GM18511 (cell line): ENCODE results near the gene SRGAP3.

Experiments used
- ATAC-seq: cut with Tn5 transposase; IDR thresholded peaks from one replicate; pipeline ENCODE4 v1.9.1; 2021; ENCODE audit warnings: mild to moderate bottlenecking, moderate library complexity; ENCODE audit not compliant: unreplicated experiment

SRGAP3 gene

GRCh38 chr3:9254764-9255163, 5.3 kb upstream of the SRGAP3 start:
- ATAC-seq: no peak

GRCh38 chr3:9253327-9253726, 3.9 kb upstream of the SRGAP3 start:
- ATAC-seq: no peak

GRCh38 chr3:9251055-9251786, 1.8 kb upstream of the SRGAP3 start:
- no peak for ATAC-seq

DNA sequence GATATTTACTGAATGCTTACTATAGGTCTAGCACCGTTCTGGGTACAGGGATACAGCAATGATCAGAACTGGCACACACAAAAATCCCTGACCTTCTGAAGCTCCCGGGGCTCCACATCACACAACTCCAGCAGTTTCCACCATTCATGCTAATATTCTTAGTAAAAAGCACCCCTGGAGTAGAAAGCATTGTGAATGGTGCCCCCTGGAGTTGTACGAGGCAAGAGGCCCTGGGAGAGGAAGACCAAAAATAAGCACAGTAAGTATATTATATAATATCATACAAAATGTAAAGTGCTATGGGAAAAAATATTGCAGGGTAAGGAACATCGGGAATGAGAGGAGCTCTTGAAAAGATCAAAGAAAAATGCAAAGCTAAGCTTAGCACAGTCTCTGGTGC, 790 bp upstream of the SRGAP3 start:
- ATAC-seq: no peak

- no peak for ATAC-seq
Observed at GRCh38 chr3:9248522-9249271, 749 bp downstream of the SRGAP3 start.

DNA sequence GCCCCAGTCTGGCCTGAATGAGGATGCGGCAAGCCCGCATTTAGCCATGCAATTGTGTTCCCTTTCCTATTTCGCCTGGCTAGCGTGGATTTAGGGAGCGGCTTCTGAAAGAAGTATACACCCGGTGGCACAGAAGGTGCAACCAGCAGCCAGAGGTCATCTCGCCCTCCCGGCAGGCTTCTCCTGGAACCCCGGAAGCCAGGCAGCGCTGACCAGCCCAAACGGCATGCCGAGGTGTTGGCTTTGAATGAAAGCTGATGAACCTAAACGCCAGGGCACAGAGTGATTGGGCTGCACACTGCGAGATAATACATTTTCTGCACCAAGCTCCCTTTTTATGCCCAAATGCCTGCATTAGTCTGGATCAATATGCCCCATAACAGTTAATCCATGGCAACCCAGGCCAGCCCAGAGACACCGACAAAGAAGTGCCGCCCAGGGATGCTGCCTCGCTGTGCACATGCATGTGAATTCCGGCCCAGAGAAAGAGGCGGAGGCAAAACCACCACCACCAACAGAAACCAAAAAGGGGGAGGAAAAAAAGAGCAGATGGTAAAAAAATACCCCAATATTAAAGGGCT, 1.4 kb downstream of the SRGAP3 start:
- ATAC-seq: no peak

DNA sequence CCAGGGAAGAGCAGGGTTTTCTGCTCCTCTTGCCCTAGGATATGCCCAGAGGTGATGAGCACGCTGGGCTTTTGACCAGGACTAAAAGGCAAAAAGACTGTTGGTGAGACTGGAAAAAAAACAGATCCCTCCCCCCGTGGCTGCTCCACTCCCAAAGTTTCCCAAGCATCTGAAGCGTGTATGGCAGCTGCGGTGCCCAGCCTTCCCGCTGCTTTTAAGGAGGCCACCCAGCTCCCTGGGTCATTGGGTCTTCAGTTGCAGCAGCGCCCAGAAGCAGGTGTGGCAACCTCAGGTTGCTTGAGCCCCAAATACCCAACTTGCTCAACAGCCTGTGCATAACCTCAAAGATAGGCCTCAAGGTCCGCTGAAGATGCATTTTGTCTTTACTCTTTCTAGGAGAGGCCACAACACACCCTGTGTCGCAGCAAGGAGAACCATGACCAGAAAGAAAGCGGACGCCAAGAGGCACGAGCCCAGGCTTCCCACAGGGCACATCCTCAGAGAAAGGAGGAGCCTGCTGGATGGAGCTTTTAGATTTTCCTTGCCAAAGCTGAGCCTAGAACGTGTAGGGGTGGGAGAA, 2.0 kb downstream of the SRGAP3 start:
- ATAC-seq: no peak

- ATAC-seq: no peak
Observed at GRCh38 chr3:9246189-9246588, 3.3 kb downstream of the SRGAP3 start.

- ATAC-seq: no peak
Observed at GRCh38 chr3:9244495-9245183, 4.8 kb downstream of the SRGAP3 start.

DNA sequence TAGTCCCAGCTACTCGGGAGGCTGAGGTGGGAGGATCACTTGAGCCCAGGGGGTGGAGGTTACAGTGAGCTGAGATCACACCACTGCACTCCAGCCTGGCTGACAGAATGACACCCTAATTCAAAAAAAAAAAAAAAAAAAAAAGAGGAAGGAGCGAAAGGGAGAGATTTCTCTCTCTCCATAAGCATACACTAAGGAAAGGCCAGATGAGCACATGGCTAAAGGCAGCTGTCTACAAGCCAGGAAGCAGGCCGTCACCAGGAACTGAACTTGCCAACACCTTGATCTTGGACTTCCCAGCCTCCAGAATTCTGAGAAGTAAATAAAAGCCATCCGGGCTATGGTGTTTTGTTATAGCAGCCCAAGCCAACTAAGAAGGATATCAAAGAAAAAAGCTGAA, 7.5 kb downstream of the SRGAP3 start:
- ATAC-seq: no peak

GRCh38 chr3:9239680-9240079, 9.8 kb downstream of the SRGAP3 start:
- ATAC-seq: no peak

DNA sequence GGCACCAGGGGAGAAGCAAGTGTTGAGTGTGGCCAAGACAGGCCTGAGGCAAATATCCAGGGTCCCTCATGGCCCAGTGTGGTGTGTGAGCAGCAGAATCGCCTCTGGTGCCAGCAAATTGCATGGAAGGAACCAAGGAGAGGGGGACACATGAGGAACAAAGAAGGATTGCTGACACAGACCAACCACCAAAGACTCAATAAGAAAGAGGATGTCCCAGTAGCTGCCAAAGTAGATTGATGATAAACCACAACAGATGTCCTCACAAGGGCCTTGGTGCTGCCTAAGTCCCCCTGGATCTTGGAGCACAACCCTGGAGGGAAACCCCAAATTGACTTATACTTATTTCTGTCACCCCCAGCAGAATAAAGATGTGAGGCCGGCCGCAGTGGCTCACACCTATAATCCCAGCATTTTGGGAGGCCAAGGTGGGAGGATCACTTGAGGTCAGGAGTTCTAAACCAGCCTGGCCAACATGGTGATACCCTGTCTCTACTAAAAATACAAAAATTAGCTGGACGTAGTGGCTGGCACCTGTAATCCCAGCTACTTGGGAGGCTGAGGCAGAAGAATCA, 10.6 kb downstream of the SRGAP3 start:
- no peak for ATAC-seq

GRCh38 chr3:9238276-9238675, 11.2 kb downstream of the SRGAP3 start:
- no peak for ATAC-seq

DNA sequence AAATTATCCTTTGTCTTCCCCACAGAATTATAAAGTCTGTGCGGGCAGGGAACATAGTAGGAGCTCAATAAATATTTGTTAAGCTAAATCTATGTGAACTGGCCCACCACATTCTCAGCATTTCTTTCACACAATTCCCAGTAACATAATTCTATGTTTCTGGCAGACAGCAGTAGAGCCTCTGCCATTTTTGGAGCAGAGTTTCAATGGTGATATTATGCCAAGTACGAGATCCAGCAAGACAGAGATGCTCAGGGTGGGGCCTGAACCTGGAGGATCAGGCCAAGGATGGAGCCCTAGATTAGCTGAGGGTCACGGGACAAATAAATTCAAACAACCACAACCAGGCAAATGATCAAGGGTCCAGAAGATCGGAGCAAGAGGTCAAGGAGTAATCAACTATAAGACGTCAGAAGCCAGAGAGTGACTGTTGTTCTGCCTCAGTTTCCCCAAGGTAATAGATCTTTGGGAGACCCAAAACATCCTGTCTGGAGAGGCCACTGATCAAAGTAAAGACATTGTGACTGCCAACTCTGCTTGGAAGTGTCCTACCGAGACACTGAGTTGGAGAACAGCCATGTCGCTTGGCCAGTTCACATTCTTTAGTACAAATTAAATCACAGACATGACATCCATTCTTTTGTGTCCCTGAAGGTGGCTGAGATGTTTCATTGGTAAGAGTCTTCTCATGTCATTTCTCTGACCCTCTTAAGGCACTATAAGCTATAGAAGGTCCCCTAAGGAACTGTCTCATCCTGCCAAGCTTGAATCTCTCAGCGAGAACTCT, 15.4 kb downstream of the SRGAP3 start:
- ATAC-seq: no peak

- no peak for ATAC-seq
Observed at GRCh38 chr3:9233101-9233500, 16.3 kb downstream of the SRGAP3 start.

DNA sequence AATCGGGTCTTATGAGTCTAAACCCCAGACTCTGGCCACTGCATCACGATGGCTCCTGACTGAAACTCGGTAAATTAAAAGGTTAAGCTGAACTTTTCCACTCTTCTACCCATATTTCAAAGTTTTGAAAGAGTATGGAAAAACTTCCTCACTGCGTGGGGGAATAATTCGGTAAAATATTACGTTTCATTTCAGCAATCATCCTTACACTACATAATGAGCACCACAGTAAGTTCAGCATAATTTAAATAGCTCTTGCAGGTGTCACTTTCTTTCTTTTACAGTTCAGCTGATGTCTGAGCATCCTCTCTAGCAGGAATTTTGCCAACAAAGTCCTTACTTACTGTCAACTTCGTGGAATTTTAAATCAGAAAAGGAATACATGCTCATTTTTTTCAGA, 17.5 kb downstream of the SRGAP3 start:
- ATAC-seq: no peak

DNA sequence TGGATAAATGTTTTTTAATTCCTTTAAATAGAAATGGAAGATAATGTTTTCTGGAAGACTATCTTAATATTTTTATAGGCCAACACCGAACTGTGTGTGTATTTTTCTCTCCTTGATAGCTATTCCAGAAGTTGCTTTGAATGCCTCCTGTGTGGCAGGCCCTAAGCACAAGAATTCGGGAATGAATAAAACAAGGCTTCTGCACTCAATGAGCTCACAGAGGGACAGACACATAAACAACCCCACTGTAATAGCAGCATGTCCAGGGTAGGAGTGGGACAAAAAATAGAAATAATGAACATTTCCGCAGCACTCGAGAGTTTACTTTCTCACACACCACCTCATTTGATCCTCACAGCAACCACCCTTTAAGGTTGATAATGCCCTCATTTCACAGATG, 18.0 kb downstream of the SRGAP3 start:
- no peak for ATAC-seq

GRCh38 chr3:9231006-9231405, 18.4 kb downstream of the SRGAP3 start:
- no peak for ATAC-seq

- ATAC-seq: no peak
Observed at GRCh38 chr3:9230596-9230995, 18.9 kb downstream of the SRGAP3 start.

DNA sequence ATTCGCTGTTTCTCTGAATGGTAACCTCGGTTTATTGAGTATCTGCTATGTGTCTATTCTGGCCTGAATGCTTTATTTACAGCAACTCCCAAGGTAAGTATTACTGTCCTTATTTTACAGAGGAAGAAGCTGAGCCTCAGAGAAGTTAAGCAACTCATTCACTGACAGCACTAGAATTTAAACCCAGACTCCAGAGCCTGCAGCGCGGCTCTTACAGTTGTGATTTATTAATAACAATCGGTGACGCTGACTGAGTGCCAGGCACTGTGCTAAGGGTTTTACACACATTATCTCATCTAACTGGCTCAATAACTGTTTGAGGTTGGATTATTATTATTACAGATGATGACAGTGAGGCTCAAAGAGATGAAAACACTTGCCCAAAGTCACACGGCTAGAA, 19.6 kb downstream of the SRGAP3 start:
- no peak for ATAC-seq
